H1 (cell line): ENCODE measurements around the gene AGAP3. TPM values are rescaled to one million over a fixed set of nuclear protein-coding genes. Genes with fewer than 3 reads are reported as not detected.

Experiments used
- CTCF ChIA-PET: fragments of 300-600 bp; sonication (Branson Sonifier 250); formaldehyde crosslinking; loops from one replicate; lab custom pipeline; 2021; ENCODE audit not compliant: partially characterized antibody; lab: Charles Lee
- POLR2A ChIA-PET: fragments of 300-600 bp; sonication (Branson Sonifier 250); formaldehyde crosslinking; loops from one replicate; lab custom pipeline; 2021; ENCODE audit warnings: inconsistent platforms; ENCODE audit not compliant: partially characterized antibody; lab: Charles Lee
- DNase-seq, 2 experiments: peaks; one replicate each; pipeline versions ENCODE4 v3.0.0 to v3.0.0-alpha.2; 2010 to 2022; ENCODE audit warnings: low spot score in 2 of 2, low read depth in 1 of 2, mixed read lengths in 1 of 2
- FAIRE-seq: peaks from 2 replicates; lab custom pipeline; 2011; peaks lifted over from hg19 to GRCh38; lab: Jason Lieb, UNC
- H2AFZ ChIP-seq: 2 replicates; pipeline ENCODE4 v1.8.1; 2012; ENCODE audit warnings: low read length, inconsistent platforms
- H2AK5ac ChIP-seq: 2 replicates; pipeline ENCODE4 v1.6.1; 2013; ENCODE audit warnings: low read depth, low read length
- H2BK120ac ChIP-seq: replicated peaks from 2 replicates; pipeline ENCODE3; 2013; ENCODE audit warnings: low read depth, low read length, inconsistent platforms
- H2BK12ac ChIP-seq: 2 replicates; pipeline ENCODE4 v1.6.1; 2013; ENCODE audit warnings: low read depth, low read length
- H2BK15ac ChIP-seq: 2 replicates; pipeline ENCODE4 v1.6.1; 2013; ENCODE audit warnings: low read length
- H2BK20ac ChIP-seq: 2 replicates; pipeline ENCODE4 v1.6.1; 2013; ENCODE audit warnings: low read length
- H2BK5ac ChIP-seq: 2 replicates; pipeline ENCODE4 v1.6.1; 2013; ENCODE audit warnings: low read depth, low read length
- H3K14ac ChIP-seq: 2 replicates; pipeline ENCODE4 v1.6.1; 2013; ENCODE audit warnings: inconsistent platforms; ENCODE audit not compliant: insufficient read length
- H3K18ac ChIP-seq: 2 replicates; pipeline ENCODE4 v1.6.1; 2013; ENCODE audit warnings: low read length; ENCODE audit errors: extremely low read depth
- H3K23ac ChIP-seq: 2 replicates; pipeline ENCODE4 v1.6.1; 2013; ENCODE audit warnings: inconsistent platforms; ENCODE audit not compliant: insufficient read length
- H3K23me2 ChIP-seq: 2 replicates; pipeline ENCODE4 v1.6.1; 2013; ENCODE audit warnings: low read depth, low read length
- H3K27ac ChIP-seq: 2 replicates; pipeline ENCODE4 v1.6.1; 2011; ENCODE audit warnings: low read depth, low read length, inconsistent platforms
- H3K27me3 ChIP-seq, 4 experiments: replicated peaks in 1 of 4; 1 replicate in 1 of 4; 2 replicates in 3 of 4; pipeline versions ENCODE4 v1.6.1 to v1.8.1; 2011 to 2013; ENCODE audit warnings: low read length in 3 of 4, mild to moderate bottlenecking in 3 of 4, inconsistent platforms in 2 of 4, mixed read lengths in 2 of 4, moderate library complexity in 1 of 4; ENCODE audit not compliant: control insufficient read depth in 3 of 4, insufficient read depth in 3 of 4; ENCODE audit errors: extremely low read depth in 1 of 4
- H3K36me3 ChIP-seq, 4 experiments: 2 replicates each; pipeline versions ENCODE4 v1.6.1 to v1.8.1; 2011 to 2013; ENCODE audit warnings: mild to moderate bottlenecking in 4 of 4, low read length in 3 of 4, moderate library complexity in 2 of 4, control low read depth in 1 of 4, inconsistent platforms in 1 of 4; ENCODE audit not compliant: insufficient read depth in 4 of 4, control insufficient read depth in 2 of 4
- H3K4ac ChIP-seq: replicated peaks from 2 replicates; pipeline ENCODE3; 2013; ENCODE audit warnings: low read length, low read depth, mixed read lengths, inconsistent platforms; ENCODE audit not compliant: insufficient read length
- H3K4me1 ChIP-seq, 4 experiments: replicated peaks in 1 of 4; 1 replicate in 1 of 4; 2 replicates in 3 of 4; pipeline versions ENCODE4 v1.6.1 to v1.8.1; 2011 to 2013; ENCODE audit warnings: low read length in 3 of 4, inconsistent platforms in 2 of 4, mixed read lengths in 1 of 4; ENCODE audit not compliant: insufficient read depth in 4 of 4, control insufficient read depth in 3 of 4
- H3K4me2 ChIP-seq, 2 experiments: 2 replicates each; pipeline versions ENCODE4 v1.6.1 to v1.8.1; 2011 to 2013; ENCODE audit warnings: low read depth in 2 of 2, low read length in 2 of 2, control low read depth in 1 of 2, inconsistent platforms in 1 of 2, mild to moderate bottlenecking in 1 of 2; ENCODE audit not compliant: insufficient read depth in 1 of 2
- H3K4me3 ChIP-seq, 4 experiments: fragments of 200-600, 300-600 bp in 1 of 4; sonication (generic), shearing (Covaris generic), sonication (Bioruptor Twin) in 1 of 4; 2 replicates each; pipeline versions ENCODE4 v1.5.1 to v1.8.1; 2011 to 2016; ENCODE audit warnings: low read length in 4 of 4, low read depth in 3 of 4, control low read depth in 2 of 4, inconsistent platforms in 2 of 4, mild to moderate bottlenecking in 2 of 4, mixed read lengths in 1 of 4, moderate library complexity in 1 of 4; ENCODE audit not compliant: insufficient read depth in 2 of 4; ENCODE audit errors: extremely low read depth in 1 of 4
- H3K56ac ChIP-seq: replicated peaks from 2 replicates; pipeline ENCODE3; 2013; ENCODE audit warnings: low read depth, mild to moderate bottlenecking, mixed read lengths, low read length, inconsistent platforms; ENCODE audit not compliant: insufficient read length
- H3K79me1 ChIP-seq: 2 replicates; pipeline ENCODE4 v1.6.1; 2013; ENCODE audit warnings: low read depth, low read length, control low read depth
- H3K79me2 ChIP-seq, 2 experiments: 2 replicates each; pipeline versions ENCODE4 v1.6.1 to v1.8.1; 2012 to 2013; ENCODE audit warnings: low read length in 2 of 2, mild to moderate bottlenecking in 2 of 2, inconsistent platforms in 1 of 2; ENCODE audit not compliant: insufficient read depth in 2 of 2, control insufficient read depth in 1 of 2
- H3K9ac ChIP-seq, 4 experiments: replicated peaks in 1 of 4; 1 replicate in 1 of 4; 2 replicates in 3 of 4; pipeline versions ENCODE4 v1.6.1 to v1.8.1; 2011 to 2013; ENCODE audit warnings: low read depth in 3 of 4, low read length in 3 of 4, control low read depth in 2 of 4, mild to moderate bottlenecking in 2 of 4, moderate library complexity in 2 of 4, inconsistent platforms in 1 of 4; ENCODE audit errors: extremely low read depth in 1 of 4
- H3K9me3 ChIP-seq, 2 experiments: 2 replicates each; pipeline versions ENCODE4 v1.6.1 to v1.8.1; 2012 to 2013; ENCODE audit warnings: mild to moderate bottlenecking in 2 of 2, moderate library complexity in 2 of 2, control low read depth in 1 of 2, inconsistent platforms in 1 of 2, low read depth in 1 of 2, low read length in 1 of 2, mixed read lengths in 1 of 2; ENCODE audit not compliant: insufficient read depth in 2 of 2
- H4K20me1 ChIP-seq, 2 experiments: replicated peaks in 1 of 2; 2 replicates each; pipeline versions ENCODE3 to v1.8.1; 2011 to 2013; ENCODE audit warnings: inconsistent platforms in 2 of 2, low read length in 2 of 2, mild to moderate bottlenecking in 1 of 2; ENCODE audit not compliant: insufficient read depth in 2 of 2, control insufficient read depth in 1 of 2
- H4K5ac ChIP-seq: 2 replicates; pipeline ENCODE4 v1.6.1; 2013; ENCODE audit warnings: low read length, low read depth, mixed read lengths, inconsistent platforms; ENCODE audit not compliant: insufficient read length
- H4K8ac ChIP-seq: 2 replicates; pipeline ENCODE4 v1.8.0; 2013; ENCODE audit warnings: mild to moderate bottlenecking, moderate library complexity, low read length, inconsistent platforms; ENCODE audit not compliant: insufficient read depth; ENCODE audit errors: extremely low read depth
- H4K91ac ChIP-seq: replicated peaks from 2 replicates; pipeline ENCODE3; 2013; ENCODE audit warnings: low read length, mixed read lengths, inconsistent platforms; ENCODE audit not compliant: insufficient read length
- ASH2L ChIP-seq: fragments of 200-600, 300-600 bp; sonication (generic); IDR thresholded peaks from one replicate; pipeline ENCODE4 v1.7.1; 2017; ENCODE audit warnings: low read length
- BACH1 ChIP-seq: IDR thresholded peaks from 2 replicates; pipeline ENCODE4 v1.6.1; 2012; ENCODE audit warnings: low read length, improper control_type of control experiment
- CHD2 ChIP-seq: IDR thresholded peaks from 2 replicates; pipeline ENCODE4 v1.6.1; 2012; ENCODE audit warnings: low read length, improper control_type of control experiment
- GABPA ChIP-seq: IDR thresholded peaks from 2 replicates; pipeline ENCODE4 v1.6.1; 2011; ENCODE audit warnings: mild to moderate bottlenecking, low read length, moderate library complexity, borderline replicate concordance; ENCODE audit not compliant: insufficient read depth
- HDAC6 ChIP-seq: IDR thresholded peaks from one replicate; pipeline ENCODE4 v1.7.1; 2012; ENCODE audit warnings: low read depth, mild to moderate bottlenecking, inconsistent platforms, low read length, moderate library complexity
- KDM1A ChIP-seq: fragments of 200-600, 300-600 bp; sonication (generic); IDR thresholded peaks from 2 replicates; pipeline ENCODE4 v1.7.1; 2016; ENCODE audit warnings: mild to moderate bottlenecking, low read length, borderline replicate concordance
- PHF8 ChIP-seq: fragments of 200-600 bp; sonication (generic); conservative IDR thresholded peaks from 2 replicates; pipeline ENCODE4 v1.7.1; 2012; ENCODE audit warnings: low read depth, mild to moderate bottlenecking, inconsistent platforms, low read length, moderate library complexity
- POLR2A ChIP-seq, 2 experiments: IDR thresholded peaks; 1 replicate in 1 of 2; 2 replicates in 1 of 2; pipeline ENCODE4 v1.6.1; 2011; ENCODE audit warnings: low read depth in 2 of 2, low read length in 2 of 2, mild to moderate bottlenecking in 2 of 2; ENCODE audit errors: control extremely low read depth in 1 of 2
- POLR2AphosphoS5 ChIP-seq: IDR thresholded peaks from 2 replicates; pipeline ENCODE4 v1.6.1; 2011; ENCODE audit warnings: low read depth, low read length
- RFX5 ChIP-seq: IDR thresholded peaks from 2 replicates; pipeline ENCODE4 v1.6.1; 2011; ENCODE audit warnings: low read depth, low read length, improper control_type of control experiment, borderline replicate concordance
- SAP30 ChIP-seq: fragments of 300-600 bp; sonication (generic); IDR thresholded peaks from 2 replicates; pipeline ENCODE4 v1.7.1; 2012; ENCODE audit warnings: low read length, moderate library complexity, mild to moderate bottlenecking, inconsistent platforms; ENCODE audit not compliant: insufficient read depth, insufficient replicate concordance
- SIX5 ChIP-seq: IDR thresholded peaks from 2 replicates; pipeline ENCODE4 v1.6.1; 2011; ENCODE audit warnings: mild to moderate bottlenecking, low read depth, low read length
- SP4 ChIP-seq: IDR thresholded peaks from 2 replicates; pipeline ENCODE4 v1.6.1; 2012; ENCODE audit warnings: low read length, inconsistent platforms
- TAF7 ChIP-seq: optimal IDR thresholded peaks from 2 replicates; pipeline ENCODE3; 2011; ENCODE audit warnings: low read depth, mild to moderate bottlenecking, inconsistent platforms, low read length, moderate library complexity, borderline replicate concordance
- WGBS, 2 experiments: shearing (Covaris generic) in 1 of 2; methylation state at CpG; one replicate each; pipeline versions ENCODE4 v1.1.6 to v1.1.7; 2013 to 2015; ENCODE audit warnings: low lambda C conversion rate in 2 of 2, mixed read lengths in 2 of 2, inconsistent platforms in 1 of 2, low coverage in 1 of 2, missing lambda C conversion rate in 1 of 2; ENCODE audit not compliant: insufficient replicate concordance in 2 of 2, insufficient coverage in 1 of 2, insufficient read length in 1 of 2; ENCODE audit errors: extremely low coverage in 1 of 2, missing lambda C conversion rate in 1 of 2; 5-methylcytosine and 5-hydroxymethylcytosine counted together
- polyA plus RNA-seq, 7 experiments: library from polyadenylated mRNA; depleted of rRNA in 3 of 7; stranded (reverse) in 5 of 7; unstranded in 2 of 7; fragments of >200 nt in 5 of 7; fragments of 200-250 nt in 2 of 7; gene quantifications; 1 replicate in 5 of 7; 2 replicates in 1 of 7; 4 replicates in 1 of 7; pipeline versions ENCODE4 v1.2.1 to v1.2.3, GENCODE V29; 2011 to 2013; ENCODE audit warnings: missing spikeins in 2 of 7, mixed read lengths in 2 of 7
- total RNA-seq: library from RNA; stranded (reverse); fragmentation: NEBNext Ultra II Directional; extraction: Animal tissue kit (Norgen Biotek cat#: 25700); gene quantifications from 2 replicates; pipeline ENCODE4 v1.2.1, GENCODE V29; 2021

Gene AGAP3
- total and polyA plus RNA-seq, 2 of the 8 experiments (the other 6 are each of a cell fraction or from before 2014, with no cell fraction given), result 66.4 to 120 TPM

DNA sequence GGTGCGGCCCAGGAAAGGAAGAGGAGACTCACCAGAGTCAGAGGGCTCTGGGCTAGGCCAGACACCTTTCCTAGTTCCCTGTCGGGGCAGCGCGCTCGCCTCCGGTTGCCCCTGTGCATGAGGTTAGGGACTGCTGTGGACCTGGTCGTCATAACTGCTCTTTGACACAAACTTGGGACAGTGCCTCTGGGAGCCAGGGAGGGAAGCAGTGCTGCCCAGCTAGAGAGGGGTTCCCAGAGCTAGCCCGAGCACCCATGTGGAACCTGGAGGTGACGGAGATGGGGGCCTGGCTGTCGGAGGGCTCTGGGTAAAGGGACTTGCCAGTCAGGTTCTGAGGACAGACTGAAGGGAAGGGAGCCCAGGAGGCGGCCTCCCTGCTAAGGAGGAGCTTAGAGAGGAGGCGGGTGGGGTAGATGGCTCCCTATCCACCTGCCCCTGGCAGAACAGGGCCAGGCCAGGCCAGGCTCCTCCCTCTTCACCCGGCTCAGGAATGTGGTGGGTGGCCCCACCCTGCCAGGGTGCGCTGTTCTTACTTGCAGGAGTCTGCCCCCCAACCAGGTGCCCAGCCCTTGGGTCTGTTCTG, 29.7 kb downstream of the AGAP3 start:
- no peak overlapping the region for H2BK15ac ChIP-seq
- peaks cover 7% of the 10 kb centered on the region for H3K23me2 ChIP-seq
- no peak overlapping the region for H3K27ac ChIP-seq
- DNase-seq (no peak), FAIRE-seq (no peak)
- no peak overlapping the region for H3K14ac ChIP-seq
- peak overlapping the region; percentile 72; the same call in 1 of the 2 replicates for H4K8ac ChIP-seq
- H3K9me3 ChIP-seq, result no peaks in the 10 kb centered on the region
- no peak overlapping the region for H2BK12ac ChIP-seq
- H3K4me2 ChIP-seq, result peak overlapping the region; percentile 55 to 70
- H3K4me1 ChIP-seq, result peaks cover 0 to 23% (median 15%) of the 10 kb centered on the region in 4 experiments; a peak in 6 of 7 replicates
- no peak overlapping the region for H3K18ac ChIP-seq
- H3K27me3 ChIP-seq, result peaks cover 0 to 15% (median 9%) of the 10 kb centered on the region in 4 experiments; a peak in 3 of 7 replicates
- no peak overlapping the region for H2AFZ ChIP-seq
- H3K36me3 ChIP-seq, result peaks cover 0 to 18% (median 4%) of the 10 kb centered on the region in 4 experiments; a peak in 2 of 8 replicates
- peak overlapping the region in 3 of 4 experiments; percentile 12 to 59 (median 32); a peak in 5 of 8 replicates for H3K4me3 ChIP-seq
- ChIA-PET POLR2A (interaction anchor here (0.6 to 2.7 kb wide), 8 partner anchors 8 to 111 kb away, joined by 3 to 9 read pairs (median 4); partner anchors contain the start of genes ABCF2 and FASTK), CTCF (interaction anchor here (0.6 to 22.4 kb wide), 18 partner anchors 8 to 130 kb away, joined by 3 to 448 read pairs (median 4); partner anchors contain the start of genes AGAP3, CDK5, SLC4A2 and TMUB1)
- no peak overlapping the region for H3K4ac ChIP-seq
- no peak overlapping the region for H2AK5ac ChIP-seq
- H3K23ac ChIP-seq, result no peak overlapping the region
- H4K91ac ChIP-seq, result no peak overlapping the region
- H4K5ac ChIP-seq, result no peak overlapping the region
- peaks cover 0 to 16% of the 10 kb centered on the region in 2 experiments; a peak in 2 of 4 replicates for H3K79me2 ChIP-seq
- H2BK20ac ChIP-seq, result no peak overlapping the region
- H2BK5ac ChIP-seq, result no peak overlapping the region
- no peak overlapping the region for H3K9ac ChIP-seq
- H3K56ac ChIP-seq, result no peak overlapping the region
- H2BK120ac ChIP-seq, result no peak overlapping the region
- peaks cover 44 to 55% of the 10 kb centered on the region in 2 experiments for H4K20me1 ChIP-seq
- H3K79me1 ChIP-seq, result peaks cover 5% of the 10 kb centered on the region
- 64% methylated on average over 14 of the region's 14 CpGs; no CpG with 5 or more reads in 1 of the 2 experiments for whole genome bisulfite sequencing, 2 experiments
- TF ChIP-seq SAP30, result no peak
- TF ChIP-seq PHF8, result no peak
- no peak for TF ChIP-seq SIX5
- TF ChIP-seq SP4, result no peak
- no peak for TF ChIP-seq POLR2AphosphoS5
- TF ChIP-seq HDAC6, result no peak
- TF ChIP-seq CHD2, result no peak
- TF ChIP-seq BACH1, result no peak
- TF ChIP-seq ASH2L, result no peak
- TF ChIP-seq RFX5, result no peak
- TF ChIP-seq GABPA, result 0 out of 2 replicates have a peak, but pooled peaks have one; percentile 28
- TF ChIP-seq KDM1A, result no peak
- no peak for TF ChIP-seq POLR2A (IDR thresholded peaks at IDR 0.05; ENCODE audit: control extremely low read depth in 1 of 2, low read depth in 2 of 2, low read length in 2 of 2)
- no peak for TF ChIP-seq TAF7
